Sigmoid colon (tissue), 4 donors: ENCODE data around the gene MCIDAS.

Experiments
- EP300 ChIP-seq, 4 donors: sonication (generic); formaldehyde crosslinking; IDR thresholded peaks; one replicate each; pipeline ENCODE4 v1.6.1; 2017; ENCODE audit warnings: antibody characterized with exemption in 4 of 4
- POLR2A ChIP-seq, 2 donors: fragments of 450-650 bp; IDR thresholded peaks; one replicate each; pipeline ENCODE4 v1.6.1; 2016; ENCODE audit warnings: antibody characterized with exemption in 2 of 2, mild to moderate bottlenecking in 2 of 2, moderate library complexity in 2 of 2
- TF ChIP-seq, protein P1 (sequence below), 4 experiments: fragments of 450-650 bp in 3 of 4; fragments of 200-600 bp in 1 of 4; IDR thresholded peaks; one replicate each; pipeline ENCODE4 v1.5.1; 2016 to 2019; ENCODE audit warnings: antibody characterized with exemption in 4 of 4, mild to moderate bottlenecking in 3 of 4, moderate library complexity in 2 of 4

- TF ChIP-seq EP300 (IDR thresholded peaks at IDR 0.05), result no peak
- TF ChIP-seq POLR2A (IDR thresholded peaks at IDR 0.05), result no peak
- TF ChIP-seq, protein P1, sequence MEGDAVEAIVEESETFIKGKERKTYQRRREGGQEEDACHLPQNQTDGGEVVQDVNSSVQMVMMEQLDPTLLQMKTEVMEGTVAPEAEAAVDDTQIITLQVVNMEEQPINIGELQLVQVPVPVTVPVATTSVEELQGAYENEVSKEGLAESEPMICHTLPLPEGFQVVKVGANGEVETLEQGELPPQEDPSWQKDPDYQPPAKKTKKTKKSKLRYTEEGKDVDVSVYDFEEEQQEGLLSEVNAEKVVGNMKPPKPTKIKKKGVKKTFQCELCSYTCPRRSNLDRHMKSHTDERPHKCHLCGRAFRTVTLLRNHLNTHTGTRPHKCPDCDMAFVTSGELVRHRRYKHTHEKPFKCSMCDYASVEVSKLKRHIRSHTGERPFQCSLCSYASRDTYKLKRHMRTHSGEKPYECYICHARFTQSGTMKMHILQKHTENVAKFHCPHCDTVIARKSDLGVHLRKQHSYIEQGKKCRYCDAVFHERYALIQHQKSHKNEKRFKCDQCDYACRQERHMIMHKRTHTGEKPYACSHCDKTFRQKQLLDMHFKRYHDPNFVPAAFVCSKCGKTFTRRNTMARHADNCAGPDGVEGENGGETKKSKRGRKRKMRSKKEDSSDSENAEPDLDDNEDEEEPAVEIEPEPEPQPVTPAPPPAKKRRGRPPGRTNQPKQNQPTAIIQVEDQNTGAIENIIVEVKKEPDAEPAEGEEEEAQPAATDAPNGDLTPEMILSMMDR (IDR thresholded peaks at IDR 0.05), result no peak
Observed at GRCh38 chr5:55236800-55237199, 9.7 kb upstream of the MCIDAS start.
